NCI-H446 (cell line): ENCODE data around the gene OPA1.

Source experiments
- DNase-seq, 2 experiments: peaks; one replicate each; lab custom pipeline; 2025; lab: John Stamatoyannopoulos, UW

The OPA1 gene

GRCh38 chr3:193708270-193708669, 115.3 kb downstream of the OPA1 start:
- DNase-seq = no peak

- no peak for DNase-seq
Measured at GRCh38 chr3:193710286-193711165, 117.5 kb downstream of the OPA1 start.

GRCh38 chr3:193711166-193711485, 118.1 kb downstream of the OPA1 start:
- DNase-seq = no peak

GRCh38 chr3:193711523-193711963, 118.5 kb downstream of the OPA1 start:
- DNase-seq = no peak

- no peak for DNase-seq
Measured at GRCh38 chr3:193711964-193712598, 119.1 kb downstream of the OPA1 start.

- no peak for DNase-seq
Measured at GRCh38 chr3:193712938-193713337, 119.9 kb downstream of the OPA1 start.

- DNase-seq = no peak
Measured at GRCh38 chr3:193714523-193715137, 121.6 kb downstream of the OPA1 start.

- DNase-seq = no peak
Measured at GRCh38 chr3:193716150-193716549, 123.1 kb downstream of the OPA1 start.

GRCh38 chr3:193719735-193720134, 126.7 kb downstream of the OPA1 start:
- DNase-seq = no peak

- DNase-seq = no peak
Measured at GRCh38 chr3:193720169-193720568, 127.2 kb downstream of the OPA1 start.

GRCh38 chr3:193722566-193722965, 129.6 kb downstream of the OPA1 start:
- no peak for DNase-seq

GRCh38 chr3:193727089-193727488, 134.1 kb downstream of the OPA1 start:
- DNase-seq = no peak

- no peak for DNase-seq
Measured at GRCh38 chr3:193728429-193729087, 135.6 kb downstream of the OPA1 start.

GRCh38 chr3:193729088-193729465, 136.1 kb downstream of the OPA1 start:
- DNase-seq = no peak

GRCh38 chr3:193729601-193730000, 136.6 kb downstream of the OPA1 start:
- DNase-seq = no peak

GRCh38 chr3:193730511-193730910, 137.5 kb downstream of the OPA1 start:
- no peak for DNase-seq

GRCh38 chr3:193730976-193731375, 138.0 kb downstream of the OPA1 start:
- DNase-seq = no peak

- no peak for DNase-seq
Measured at GRCh38 chr3:193731656-193732055, 138.6 kb downstream of the OPA1 start.

GRCh38 chr3:193732391-193732790, 139.4 kb downstream of the OPA1 start:
- DNase-seq = no peak

- DNase-seq = no peak
Measured at GRCh38 chr3:193732827-193733226, 139.8 kb downstream of the OPA1 start.

GRCh38 chr3:193734737-193735366, 141.8 kb downstream of the OPA1 start:
- no peak for DNase-seq

GRCh38 chr3:193735850-193736249, 142.8 kb downstream of the OPA1 start:
- no peak for DNase-seq
